CD14-positive monocyte (primary cell): ENCODE measurements around the gene PMP22. TPM values are rescaled to one million over a fixed set of nuclear protein-coding genes. Genes with fewer than 3 reads are reported as not detected.

ENCODE experiments used
- DNase-seq, 3 donors: peaks; one replicate each; pipeline ENCODE4 v3.0.0-alpha.2; 2011 to 2022
- H2AFZ ChIP-seq: 2 replicates; pipeline ENCODE4 v1.6.0; 2012; ENCODE audit warnings: mild to moderate bottlenecking, low read depth, low read length, inconsistent platforms; ENCODE audit not compliant: insufficient read depth, poor library complexity, severe bottlenecking
- H3K27ac ChIP-seq, 2 donors: 1 replicate in 1 of 2; 2 replicates in 1 of 2; pipeline ENCODE4 v1.5.1; 2012 to 2013; ENCODE audit warnings: low read length in 2 of 2, control low read depth in 1 of 2, inconsistent platforms in 1 of 2, low read depth in 1 of 2, mild to moderate bottlenecking in 1 of 2
- H3K27me3 ChIP-seq, 2 donors: one replicate each; pipeline versions ENCODE4 v1.6.0 to v1.6.1; 2011 to 2013; ENCODE audit warnings: low read length in 2 of 2; ENCODE audit not compliant: control insufficient read depth in 2 of 2, insufficient read depth in 2 of 2
- H3K36me3 ChIP-seq, 2 donors: replicated peaks in 1 of 2; 1 replicate in 1 of 2; 2 replicates in 1 of 2; pipeline versions ENCODE4 v1.5.1 to v1.6.1; 2012 to 2013; ENCODE audit warnings: low read length in 2 of 2, control low read depth in 1 of 2, inconsistent platforms in 1 of 2, mild to moderate bottlenecking in 1 of 2; ENCODE audit not compliant: insufficient read depth in 2 of 2, control insufficient read depth in 1 of 2
- H3K4me1 ChIP-seq, 2 donors: 1 replicate in 1 of 2; 2 replicates in 1 of 2; pipeline versions ENCODE4 v1.5.1 to v1.6.1; 2012 to 2013; ENCODE audit warnings: low read length in 2 of 2, control low read depth in 1 of 2, inconsistent platforms in 1 of 2, mild to moderate bottlenecking in 1 of 2, moderate library complexity in 1 of 2; ENCODE audit not compliant: insufficient read depth in 2 of 2, control insufficient read depth in 1 of 2
- H3K4me2 ChIP-seq: replicated peaks from 2 replicates; pipeline ENCODE3; 2012; ENCODE audit warnings: low read length, moderate library complexity, mild to moderate bottlenecking; ENCODE audit not compliant: poor library complexity, severe bottlenecking; ENCODE audit errors: extremely low read depth
- H3K4me3 ChIP-seq, 3 experiments: fragments of 200-600 bp in 1 of 3; sonication (generic) in 1 of 3; replicated peaks in 1 of 3; 1 replicate in 2 of 3; 2 replicates in 1 of 3; pipeline ENCODE4 v1.5.1; 2011 to 2013; ENCODE audit warnings: low read length in 3 of 3, mild to moderate bottlenecking in 3 of 3, control low read depth in 2 of 3, low read depth in 2 of 3, inconsistent platforms in 1 of 3, moderate library complexity in 1 of 3
- H3K79me2 ChIP-seq: 2 replicates; pipeline ENCODE4 v1.6.0; 2012; ENCODE audit warnings: mild to moderate bottlenecking, control low read depth, inconsistent platforms, low read length, moderate library complexity; ENCODE audit not compliant: insufficient read depth
- H3K9ac ChIP-seq: 2 replicates; pipeline ENCODE4 v1.6.0; 2017; ENCODE audit warnings: low read length, mild to moderate bottlenecking; ENCODE audit not compliant: insufficient read depth, poor library complexity, severe bottlenecking
- H3K9me3 ChIP-seq, 2 donors: replicated peaks in 1 of 2; 1 replicate in 1 of 2; 2 replicates in 1 of 2; pipeline versions ENCODE4 v1.5.1 to v1.6.1; 2012 to 2013; ENCODE audit warnings: low read length in 2 of 2, control low read depth in 1 of 2; ENCODE audit not compliant: control insufficient read depth in 1 of 2, insufficient read depth in 1 of 2
- H4K20me1 ChIP-seq: 2 replicates; pipeline ENCODE4 v1.6.0; 2012; ENCODE audit warnings: mild to moderate bottlenecking, low read length, control low read depth, moderate library complexity; ENCODE audit not compliant: insufficient read depth
- H3K27ac Mint-ChIP-seq, 7 donors: one replicate each; pipeline ENCODE4 v1.8.0; 2020; ENCODE audit warnings: mild to moderate bottlenecking in 7 of 7, mixed read lengths in 7 of 7, moderate library complexity in 6 of 7, inconsistent platforms in 2 of 7
- H3K27me3 Mint-ChIP-seq, 3 donors: one replicate each; pipeline ENCODE4 v1.8.0; 2021 to 2022; ENCODE audit warnings: low read depth in 3 of 3, mild to moderate bottlenecking in 3 of 3, mixed read lengths in 3 of 3, moderate library complexity in 3 of 3, inconsistent platforms in 1 of 3
- H3K36me3 Mint-ChIP-seq, 2 donors: one replicate each; pipeline ENCODE4 v1.8.0; 2020; ENCODE audit warnings: mixed read lengths in 2 of 2, inconsistent platforms in 1 of 2, mild to moderate bottlenecking in 1 of 2
- H3K4me1 Mint-ChIP-seq: one replicate; pipeline ENCODE4 v1.8.0; 2020; ENCODE audit warnings: mild to moderate bottlenecking, mixed read lengths
- H3K4me3 Mint-ChIP-seq, 2 donors: one replicate each; pipeline ENCODE4 v1.8.0; 2020; ENCODE audit warnings: mild to moderate bottlenecking in 2 of 2, mixed read lengths in 2 of 2, moderate library complexity in 1 of 2
- H3K9me3 Mint-ChIP-seq, 7 donors: one replicate each; pipeline ENCODE4 v1.8.0; 2020 to 2022; ENCODE audit warnings: mixed read lengths in 7 of 7, mild to moderate bottlenecking in 6 of 7, moderate library complexity in 6 of 7, inconsistent platforms in 2 of 7
- CTCF ChIP-seq: fragments of 200-600 bp; IDR thresholded peaks from one replicate; pipeline ENCODE4 v1.8.0; 2022; ENCODE audit warnings: antibody characterized with exemption, mild to moderate bottlenecking
- WGBS: methylation state at CpG from one replicate; pipeline ENCODE4 v1.1.5; 2013; ENCODE audit warnings: missing lambda C conversion rate; ENCODE audit not compliant: insufficient coverage; 5-methylcytosine and 5-hydroxymethylcytosine counted together
- intact Hi-C, 2 donors: fragments of 100-400 bp; cut with micrococcal nuclease; formaldehyde crosslinking; loops; one replicate each; pipeline versions ENCODE4 v1.15.0 to v1.15.1; 2023
- polyA plus RNA-seq, 3 donors: library from polyadenylated mRNA; depleted of rRNA in 1 of 3; unstranded in 2 of 3; stranded (reverse) in 1 of 3; fragments of 300-500 nt in 2 of 3; fragments of >200 nt in 1 of 3; fragmentation: Illumina TruSeq in 2 of 3; gene quantifications; 1 replicate in 2 of 3; 2 replicates in 1 of 3; pipeline ENCODE4 v1.2.3, GENCODE V29; 2012 to 2021

Gene PMP22
- polyA plus RNA-seq, 3 donors = 1.2 to 3.9 (median 1.3) TPM

GRCh38 chr17:15274017-15274416, 8.9 kb upstream of the PMP22 start:
- intact Hi-C loops = no loop called here
- H3K9me3 ChIP-seq = no peaks in the 10 kb centered on the region
- H3K9ac ChIP-seq = no peak overlapping the region
- Mint-ChIP-seq H3K27me3 (peaks cover 10 to 12% (median 10%) of the 10 kb centered on the region in 3 donors), H3K4me1 (peaks cover 3% of the 10 kb centered on the region), H3K9me3 (peaks cover 2 to 13% (median 11%) of the 10 kb centered on the region in 7 donors), H3K4me3 (no peak overlapping the region), H3K27ac (no peak overlapping the region), H3K36me3 (no peaks in the 10 kb centered on the region)
- WGBS = 88% methylated on average over 1 of the region's 3 CpGs
- H3K4me1 ChIP-seq = no peaks in the 10 kb centered on the region
- no peaks in the 10 kb centered on the region for H3K36me3 ChIP-seq
- DNase-seq = no peak
- H3K4me3 ChIP-seq = no peak overlapping the region
- peaks cover 3 to 4% of the 10 kb centered on the region in 2 donors for H3K27me3 ChIP-seq
- H3K4me2 ChIP-seq = no peak overlapping the region
- no peak overlapping the region for H3K27ac ChIP-seq
- TF ChIP-seq CTCF = no peak
- no peak overlapping the region for H2AFZ ChIP-seq
- no peaks in the 10 kb centered on the region for H4K20me1 ChIP-seq
- no peaks in the 10 kb centered on the region for H3K79me2 ChIP-seq

- H3K4me1 Mint-ChIP-seq = no peaks in the 10 kb centered on the region
- Histone ChIP-seq H3K4me1 (no peaks in the 10 kb centered on the region), H4K20me1 (no peaks in the 10 kb centered on the region), H3K79me2 (no peaks in the 10 kb centered on the region), H3K4me2 (no peak overlapping the region), H3K27ac (no peak overlapping the region), H3K27me3 (no peaks in the 10 kb centered on the region), H3K9ac (no peak overlapping the region), H3K9me3 (no peaks in the 10 kb centered on the region), H3K36me3 (no peaks in the 10 kb centered on the region), H2AFZ (no peak overlapping the region), H3K4me3 (no peak overlapping the region)
- TF ChIP-seq CTCF = no peak
- WGBS = 80% methylated on average over 1 of the region's 5 CpGs
- DNase-seq = no peak
- no peaks in the 10 kb centered on the region for H3K36me3 Mint-ChIP-seq
- peaks cover 2 to 12% (median 10%) of the 10 kb centered on the region in 7 donors for H3K9me3 Mint-ChIP-seq
- H3K27me3 Mint-ChIP-seq = peaks cover 10 to 15% (median 14%) of the 10 kb centered on the region in 3 donors
- H3K27ac Mint-ChIP-seq = no peak overlapping the region
- no peak overlapping the region for H3K4me3 Mint-ChIP-seq
- intact Hi-C loops = no loop called here
Measured at GRCh38 chr17:15273141-15273793, 8.1 kb upstream of the PMP22 start.
